Measurements from ENCODE around the gene MTA1. TPM values are rescaled to one million over a fixed set of nuclear protein-coding genes. Genes with fewer than 3 reads are reported as not detected.

Gene MTA1
- total and polyA plus RNA-seq, 2 donors (not counting 1 experiment from before 2014, with no cell fraction given), result 137 to 147 TPM

- 98% methylated on average over 20 of the region's 23 CpGs for WGBS (ENCODE audit: insufficient coverage)
- no peak overlapping the region for H3K9ac ChIP-seq (ENCODE audit: low read length)
- H3K27me3 ChIP-seq (replicated peaks in 1 of 4; ENCODE audit: control extremely low read depth in 1 of 4, control insufficient read depth in 3 of 4, insufficient read depth in 4 of 4, low read length in 3 of 4), result no peaks in the 10 kb centered on the region
- Mint-ChIP-seq H3K27me3 (no peaks in the 10 kb centered on the region), H3K9me3 (ENCODE audit: insufficient read depth) (peaks cover 2% of the 10 kb centered on the region), H3K27ac (no peak overlapping the region), H3K4me3 (no peak overlapping the region), H3K4me1 (peaks cover 30% of the 10 kb centered on the region)
- ChIA-PET POLR2A (no interaction called here), CTCF (no interaction called here)
- peaks cover 0 to 13% of the 10 kb centered on the region in 2 experiments for H3K36me3 ChIP-seq (replicated peaks in 1 of 2; ENCODE audit: control extremely low read depth in 1 of 2, control insufficient read depth in 1 of 2, extremely low read depth in 1 of 2, insufficient read depth in 2 of 2, low read length in 1 of 2)
- DNase-seq (no peak), ATAC-seq (ENCODE audit: low read depth) (no peak)
- peaks cover 64% of the 10 kb centered on the region for H3K79me2 ChIP-seq (ENCODE audit: control insufficient read depth, insufficient read depth, low read length)
- no peak overlapping the region for H3K27ac ChIP-seq (ENCODE audit: low read length in 2 of 2)
- peaks cover 0 to 7% (median 0%) of the 10 kb centered on the region in 3 donors for H3K9me3 ChIP-seq (ENCODE audit: control extremely low read depth in 1 of 3, control insufficient read depth in 2 of 3, insufficient read depth in 1 of 3, low read length in 2 of 3)
- H2AFZ ChIP-seq (ENCODE audit: insufficient read depth, low read depth, low read length, poor library complexity, severe bottlenecking), result no peak overlapping the region
- no peak overlapping the region for H3K4me3 ChIP-seq (ENCODE audit: control extremely low read depth in 1 of 5, extremely low read depth in 1 of 5, insufficient read depth in 1 of 5, low read depth in 2 of 5, low read length in 4 of 5)
- intact Hi-C loops (cut with micrococcal nuclease), result no loop called here
- H3K4me1 ChIP-seq (ENCODE audit: control insufficient read depth in 2 of 2, insufficient read depth in 2 of 2, low read length in 2 of 2), result peaks cover 15 to 16% of the 10 kb centered on the region in 2 donors
- peaks cover 57% of the 10 kb centered on the region for H4K20me1 ChIP-seq (ENCODE audit: control insufficient read depth, insufficient read depth, low read length, poor library complexity, severe bottlenecking)
- H3K4me2 ChIP-seq (replicated peaks; ENCODE audit: low read depth, low read length, poor library complexity, severe bottlenecking), result no peak overlapping the region
- TF ChIP-seq CTCF (IDR thresholded peaks at IDR 0.05), result no peak
Observed at GRCh38 chr14:105425823-105426247, 6.2 kb downstream of the MTA1 start.

- no peak overlapping the region for H3K27ac Mint-ChIP-seq
- H3K9me3 ChIP-seq (ENCODE audit: control extremely low read depth in 1 of 3, control insufficient read depth in 2 of 3, insufficient read depth in 1 of 3, low read length in 2 of 3), result peaks cover 0 to 14% (median 2%) of the 10 kb centered on the region in 3 donors
- peaks cover 64% of the 10 kb centered on the region for H3K79me2 ChIP-seq (ENCODE audit: control insufficient read depth, insufficient read depth, low read length)
- H3K4me1 ChIP-seq (ENCODE audit: control insufficient read depth in 2 of 2, insufficient read depth in 2 of 2, low read length in 2 of 2), result peaks cover 7 to 9% of the 10 kb centered on the region in 2 donors
- intact Hi-C loops (cut with micrococcal nuclease), result no loop called here
- H3K4me1 Mint-ChIP-seq, result peaks cover 23% of the 10 kb centered on the region
- peaks cover 56% of the 10 kb centered on the region for H4K20me1 ChIP-seq (ENCODE audit: control insufficient read depth, insufficient read depth, low read length, poor library complexity, severe bottlenecking)
- WGBS (ENCODE audit: insufficient coverage), result 95% methylated on average over 21 of the region's 21 CpGs
- H2AFZ ChIP-seq (ENCODE audit: insufficient read depth, low read depth, low read length, poor library complexity, severe bottlenecking), result no peak overlapping the region
- no peak overlapping the region for H3K27ac ChIP-seq (ENCODE audit: low read length in 2 of 2)
- ChIA-PET CTCF (no interaction called here), POLR2A (no interaction called here)
- no peaks in the 10 kb centered on the region for H3K27me3 Mint-ChIP-seq
- peaks cover 0 to 16% of the 10 kb centered on the region in 2 experiments for H3K36me3 ChIP-seq (replicated peaks in 1 of 2; ENCODE audit: control extremely low read depth in 1 of 2, control insufficient read depth in 1 of 2, extremely low read depth in 1 of 2, insufficient read depth in 2 of 2, low read length in 1 of 2)
- H3K4me3 ChIP-seq (ENCODE audit: control extremely low read depth in 1 of 5, extremely low read depth in 1 of 5, insufficient read depth in 1 of 5, low read depth in 2 of 5, low read length in 4 of 5), result no peak overlapping the region
- TF ChIP-seq CTCF (IDR thresholded peaks at IDR 0.05) (no peak), EZH2 (IDR thresholded peaks at IDR 0.05; ENCODE audit: borderline replicate concordance, insufficient read depth, low read depth, low read length, poor library complexity, severe bottlenecking) (no peak)
- H3K27me3 ChIP-seq (replicated peaks in 1 of 4; ENCODE audit: control extremely low read depth in 1 of 4, control insufficient read depth in 3 of 4, insufficient read depth in 4 of 4, low read length in 3 of 4), result no peaks in the 10 kb centered on the region
- no peak for DNase-seq
- no peak overlapping the region for H3K4me2 ChIP-seq (replicated peaks; ENCODE audit: low read depth, low read length, poor library complexity, severe bottlenecking)
- no peak overlapping the region for H3K9ac ChIP-seq (ENCODE audit: low read length)
- H3K4me3 Mint-ChIP-seq, result no peak overlapping the region
- peaks cover 2% of the 10 kb centered on the region for H3K9me3 Mint-ChIP-seq (ENCODE audit: insufficient read depth)
- no peak for ATAC-seq (ENCODE audit: low read depth)
Observed at GRCh38 chr14:105426416-105427130, 6.9 kb downstream of the MTA1 start.
